Right lobe of liver (tissue), 4 donors: ENCODE measurements around the gene CD81.

Experiments used
- CTCF ChIP-seq, 4 donors: fragments of 200-600 bp in 3 of 4; fragments of 450-650 bp in 1 of 4; IDR thresholded peaks; one replicate each; pipeline versions ENCODE4 v1.5.1 to v1.8.0; 2016 to 2022; ENCODE audit warnings: antibody characterized with exemption in 4 of 4, mild to moderate bottlenecking in 2 of 4
- POLR2A ChIP-seq: fragments of 450-650 bp; IDR thresholded peaks from one replicate; pipeline ENCODE4 v1.6.1; 2017; ENCODE audit warnings: antibody characterized with exemption, mild to moderate bottlenecking
- donor health status: DM: no; HTN: no; CAD: no.
- donor health status: DM: no; HTN: no; CAD: no.
- donor health status: DM: no; HTN: yes; CAD: no.

DNA sequence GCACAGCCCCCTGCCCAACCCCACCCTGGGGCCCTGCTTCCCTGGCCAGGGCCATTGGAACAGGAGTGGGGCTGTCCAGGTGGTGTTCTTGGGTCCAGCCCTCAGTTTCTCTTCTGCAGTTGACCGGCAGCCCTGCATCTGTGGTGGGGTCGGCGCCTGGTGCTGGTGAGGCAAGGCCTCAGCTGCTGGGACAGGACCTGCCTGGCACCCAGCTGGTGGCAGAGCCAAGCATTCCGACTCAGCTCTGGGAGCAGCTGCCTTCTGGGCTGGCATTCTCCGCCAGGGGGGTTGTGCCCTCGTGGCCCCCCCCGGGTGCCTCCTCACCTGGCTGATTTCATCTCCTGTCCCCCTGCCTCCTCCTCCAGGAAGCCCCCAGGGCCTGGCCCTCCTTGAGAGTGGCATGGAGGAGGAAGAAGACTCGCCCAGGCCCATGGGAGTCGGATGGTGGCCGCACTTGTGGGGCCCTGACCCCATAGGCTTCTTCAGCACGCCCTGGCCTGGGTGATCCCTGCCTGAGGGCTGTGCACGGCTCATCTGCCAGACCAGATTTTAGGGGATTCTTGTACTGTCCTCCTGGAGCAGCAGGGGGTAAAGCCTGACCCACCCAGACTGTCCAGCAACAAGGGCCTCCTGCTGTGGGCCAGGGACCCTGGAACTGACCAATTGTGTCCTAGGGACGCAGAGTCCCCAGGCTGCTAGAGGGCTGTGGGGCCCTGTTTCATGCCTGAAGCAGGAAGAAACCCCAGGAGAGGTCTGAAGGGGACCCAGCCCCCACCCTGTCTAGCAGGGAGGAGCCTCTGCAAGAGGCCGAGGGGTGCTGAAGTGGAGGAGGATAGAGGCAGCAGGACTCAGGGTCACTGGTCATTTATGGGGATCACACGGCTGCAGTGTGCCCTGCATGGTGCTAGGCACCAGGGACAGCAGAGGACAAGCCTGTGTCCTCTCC, 11.6 kb downstream of the CD81 start:
- no peak for TF ChIP-seq POLR2A
- no peak for TF ChIP-seq CTCF (IDR thresholded peaks at IDR 0.05)
